ENCODE results near the gene SH3RF3. TPM values are rescaled to one million over a fixed set of nuclear protein-coding genes. Genes with fewer than 3 reads are reported as not detected.

SH3RF3 gene
- total RNA-seq, 1 donor from 2014 or later = 59.5 TPM

GRCh38 chr2:109083771-109084170, 45.2 kb upstream of the SH3RF3 start:
- H3K4me1 Mint-ChIP-seq (ENCODE audit: low read depth) = peaks cover 2% of the 10 kb centered on the region
- H3K36me3 Mint-ChIP-seq (ENCODE audit: low read depth) = no peaks in the 10 kb centered on the region
- no peaks in the 10 kb centered on the region for H3K9me3 Mint-ChIP-seq (ENCODE audit: low read depth)
- no peak for DNase-seq (ENCODE audit: low spot score)
- peaks cover 33% of the 10 kb centered on the region for H3K27me3 Mint-ChIP-seq (ENCODE audit: low read depth)
- no peak for TF ChIP-seq CTCF (IDR thresholded peaks at IDR 0.05)
- no peak overlapping the region for H3K4me3 Mint-ChIP-seq (ENCODE audit: unreplicated experiment)
- H3K27ac Mint-ChIP-seq (ENCODE audit: unreplicated experiment) = no peak overlapping the region

GRCh38 chr2:109084341-109084740, 44.7 kb upstream of the SH3RF3 start:
- Mint-ChIP-seq H3K4me1 (ENCODE audit: low read depth) (peaks cover 6% of the 10 kb centered on the region), H3K4me3 (ENCODE audit: unreplicated experiment) (no peak overlapping the region), H3K36me3 (ENCODE audit: low read depth) (no peaks in the 10 kb centered on the region), H3K27me3 (ENCODE audit: low read depth) (peaks cover 33% of the 10 kb centered on the region), H3K9me3 (ENCODE audit: low read depth) (no peaks in the 10 kb centered on the region), H3K27ac (ENCODE audit: unreplicated experiment) (no peak overlapping the region)
- no peak for DNase-seq (ENCODE audit: low spot score)
- no peak for TF ChIP-seq CTCF (IDR thresholded peaks at IDR 0.05)

DNA sequence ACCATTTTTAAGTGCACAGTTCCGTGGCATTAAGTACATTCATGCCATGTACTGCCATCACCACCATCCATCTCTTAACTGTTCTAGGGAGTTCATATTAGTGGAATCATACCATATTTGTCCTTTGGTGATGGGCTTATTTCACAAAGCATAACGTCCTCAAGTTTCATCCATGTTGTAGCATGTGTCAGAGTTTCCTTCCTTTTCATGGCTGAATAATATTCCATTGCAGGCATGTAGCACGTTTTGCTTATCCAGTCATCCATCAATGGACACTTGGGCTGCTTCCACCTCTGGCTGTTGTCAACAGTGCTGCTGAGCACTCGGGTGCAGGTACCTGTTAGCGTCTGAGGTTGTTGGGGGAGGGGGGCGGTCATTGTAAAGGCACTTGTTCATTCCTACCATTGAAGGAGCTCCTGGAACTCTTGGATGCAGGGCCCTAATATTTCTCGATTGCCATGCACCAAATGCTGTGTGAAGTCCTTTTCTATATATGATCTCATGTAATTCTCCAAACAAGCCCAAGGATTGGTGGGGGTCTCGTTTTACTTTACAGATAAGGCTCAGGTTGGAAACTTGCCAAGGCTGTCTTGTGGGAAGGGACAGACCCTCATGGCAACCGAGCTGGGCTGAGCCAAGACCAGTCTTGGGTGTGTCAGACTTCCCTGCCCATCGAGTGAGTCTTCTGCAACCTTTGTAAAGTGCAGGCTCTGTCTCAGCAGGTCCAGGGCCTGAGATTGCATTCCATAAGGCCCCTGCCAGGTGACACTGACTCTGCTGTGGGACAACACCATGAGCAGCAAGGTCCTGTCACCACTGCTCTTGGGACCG, 42.9 kb upstream of the SH3RF3 start:
- no peaks in the 10 kb centered on the region for H3K9me3 Mint-ChIP-seq (ENCODE audit: low read depth)
- TF ChIP-seq CTCF (IDR thresholded peaks at IDR 0.05) = no peak
- peaks cover 10% of the 10 kb centered on the region for H3K4me1 Mint-ChIP-seq (ENCODE audit: low read depth)
- H3K4me3 Mint-ChIP-seq (ENCODE audit: unreplicated experiment) = no peak overlapping the region
- H3K27ac Mint-ChIP-seq (ENCODE audit: unreplicated experiment) = no peak overlapping the region
- no peaks in the 10 kb centered on the region for H3K36me3 Mint-ChIP-seq (ENCODE audit: low read depth)
- DNase-seq (ENCODE audit: low spot score) = no peak
- H3K27me3 Mint-ChIP-seq (ENCODE audit: low read depth) = peaks cover 20% of the 10 kb centered on the region

- TF ChIP-seq CTCF (IDR thresholded peaks at IDR 0.05) = no peak
- H3K27me3 Mint-ChIP-seq (ENCODE audit: low read depth) = peaks cover 15% of the 10 kb centered on the region
- H3K4me1 Mint-ChIP-seq (ENCODE audit: low read depth) = peaks cover 10% of the 10 kb centered on the region
- no peaks in the 10 kb centered on the region for H3K9me3 Mint-ChIP-seq (ENCODE audit: low read depth)
- DNase-seq (ENCODE audit: low spot score) = no peak
- no peak overlapping the region for H3K4me3 Mint-ChIP-seq (ENCODE audit: unreplicated experiment)
- H3K36me3 Mint-ChIP-seq (ENCODE audit: low read depth) = no peaks in the 10 kb centered on the region
- no peak overlapping the region for H3K27ac Mint-ChIP-seq (ENCODE audit: unreplicated experiment)
Measured at GRCh38 chr2:109086743-109087020, 42.3 kb upstream of the SH3RF3 start.

GRCh38 chr2:109087055-109087663, 41.8 kb upstream of the SH3RF3 start:
- H3K27me3 Mint-ChIP-seq (ENCODE audit: low read depth) = peaks cover 12% of the 10 kb centered on the region
- no peak for TF ChIP-seq CTCF (IDR thresholded peaks at IDR 0.05)
- H3K4me1 Mint-ChIP-seq (ENCODE audit: low read depth) = peaks cover 10% of the 10 kb centered on the region
- H3K27ac Mint-ChIP-seq (ENCODE audit: unreplicated experiment) = no peak overlapping the region
- no peak overlapping the region for H3K4me3 Mint-ChIP-seq (ENCODE audit: unreplicated experiment)
- H3K9me3 Mint-ChIP-seq (ENCODE audit: low read depth) = no peaks in the 10 kb centered on the region
- H3K36me3 Mint-ChIP-seq (ENCODE audit: low read depth) = no peaks in the 10 kb centered on the region
- no peak for DNase-seq (ENCODE audit: low spot score)

Measured in chondrocyte (in vitro differentiated cells).